Liver (tissue), 9 donors: ENCODE measurements around the gene TCOF1. TPM values are rescaled to one million over a fixed set of nuclear protein-coding genes. Genes with fewer than 3 reads are reported as not detected.

Source experiments
- DNase-seq: peaks from one replicate; pipeline ENCODE4 v3.0.0-alpha.2; 2017; ENCODE audit warnings: low spot score
- H3K27ac ChIP-seq, 2 donors: one replicate each; pipeline ENCODE4 v1.7.0; 2013; ENCODE audit warnings: inconsistent platforms in 2 of 2, low read length in 2 of 2, control low read depth in 1 of 2, low read depth in 1 of 2, mild to moderate bottlenecking in 1 of 2
- H3K27me3 ChIP-seq, 4 donors: one replicate each; pipeline versions ENCODE4 v1.6.1 to v1.7.0; 2013; ENCODE audit warnings: low read length in 3 of 4, inconsistent platforms in 1 of 4, mild to moderate bottlenecking in 1 of 4, moderate library complexity in 1 of 4; ENCODE audit not compliant: control insufficient read depth in 4 of 4, insufficient read depth in 4 of 4
- H3K36me3 ChIP-seq, 4 donors: one replicate each; pipeline versions ENCODE4 v1.6.1 to v1.7.0; 2013; ENCODE audit warnings: low read length in 3 of 4, mild to moderate bottlenecking in 3 of 4, low read depth in 1 of 4, moderate library complexity in 1 of 4; ENCODE audit not compliant: control insufficient read depth in 4 of 4, insufficient read depth in 3 of 4
- H3K4me1 ChIP-seq, 4 donors: one replicate each; pipeline versions ENCODE4 v1.6.1 to v1.7.0; 2013; ENCODE audit warnings: low read length in 3 of 4, mild to moderate bottlenecking in 3 of 4, moderate library complexity in 1 of 4; ENCODE audit not compliant: control insufficient read depth in 4 of 4, insufficient read depth in 4 of 4
- H3K4me3 ChIP-seq, 3 donors: one replicate each; pipeline versions ENCODE4 v1.6.1 to v1.7.0; 2013; ENCODE audit warnings: low read length in 3 of 3, control low read depth in 1 of 3, low read depth in 1 of 3, mild to moderate bottlenecking in 1 of 3
- H3K9ac ChIP-seq, 2 donors: one replicate each; pipeline ENCODE4 v1.7.0; 2013; ENCODE audit warnings: low read length in 2 of 2, mild to moderate bottlenecking in 2 of 2, moderate library complexity in 2 of 2, control low read depth in 1 of 2, low read depth in 1 of 2
- H3K9me3 ChIP-seq, 4 donors: one replicate each; pipeline versions ENCODE4 v1.6.1 to v1.7.0; 2013; ENCODE audit warnings: low read length in 3 of 4; ENCODE audit not compliant: control insufficient read depth in 4 of 4
- EGR1 ChIP-seq, 2 donors: IDR thresholded peaks; 2 replicates each; pipeline ENCODE4 v1.6.1; 2016 to 2018; ENCODE audit warnings: antibody characterized with exemption in 2 of 2, low read depth in 2 of 2
- FOXA1 ChIP-seq: IDR thresholded peaks from 2 replicates; pipeline ENCODE4 v1.6.1; 2016; ENCODE audit warnings: antibody characterized with exemption
- FOXA2 ChIP-seq: IDR thresholded peaks from 2 replicates; pipeline ENCODE4 v1.6.1; 2016; ENCODE audit warnings: antibody characterized with exemption
- GABPA ChIP-seq, 2 donors: IDR thresholded peaks in 1 of 2; conservative IDR thresholded peaks in 1 of 2; 2 replicates each; pipeline ENCODE4 v1.6.1; 2016; ENCODE audit warnings: antibody characterized with exemption in 2 of 2, mild to moderate bottlenecking in 1 of 2, moderate library complexity in 1 of 2
- HNF4A ChIP-seq, 2 donors: conservative IDR thresholded peaks; 2 replicates each; pipeline ENCODE4 v1.6.1; 2016; ENCODE audit warnings: antibody characterized with exemption in 2 of 2, mild to moderate bottlenecking in 2 of 2
- HNF4G ChIP-seq: IDR thresholded peaks from 2 replicates; pipeline ENCODE4 v1.6.1; 2016; ENCODE audit warnings: antibody characterized with exemption
- JUND ChIP-seq, 2 donors: IDR thresholded peaks; 2 replicates each; pipeline ENCODE4 v1.6.1; 2016; ENCODE audit warnings: antibody characterized with exemption in 2 of 2
- NR2F2 ChIP-seq: IDR thresholded peaks from 2 replicates; pipeline ENCODE4 v1.6.1; 2016; ENCODE audit warnings: antibody characterized with exemption
- RAD21 ChIP-seq, 2 donors: IDR thresholded peaks; 2 replicates each; pipeline ENCODE4 v1.6.1; 2016; ENCODE audit warnings: antibody characterized with exemption in 2 of 2, mild to moderate bottlenecking in 2 of 2
- RXRA ChIP-seq, 2 donors: IDR thresholded peaks; 2 replicates each; pipeline ENCODE4 v1.6.1; 2017 to 2018; ENCODE audit warnings: antibody characterized with exemption in 2 of 2, mild to moderate bottlenecking in 1 of 2
- SP1 ChIP-seq: IDR thresholded peaks from 2 replicates; pipeline ENCODE4 v1.6.1; 2018; ENCODE audit warnings: antibody characterized with exemption, mild to moderate bottlenecking
- TAF1 ChIP-seq: conservative IDR thresholded peaks from 2 replicates; pipeline ENCODE4 v1.6.1; 2016; ENCODE audit warnings: antibody characterized with exemption, mild to moderate bottlenecking
- YY1 ChIP-seq: IDR thresholded peaks from 2 replicates; pipeline ENCODE4 v1.6.1; 2016; ENCODE audit warnings: antibody characterized with exemption, mild to moderate bottlenecking
- WGBS: extraction: QIAGEN DNeasy Blood & Tissue Kit; methylation state at CpG from one replicate; pipeline ENCODE4 v1.1.7; 2013; 5-methylcytosine and 5-hydroxymethylcytosine counted together
- polyA plus RNA-seq, 2 donors: library from polyadenylated mRNA; stranded (reverse) in 1 of 2; unstranded in 1 of 2; fragments of 200-250 nt in 1 of 2; fragments of >200 nt in 1 of 2; fragmentation: Nextera tagmentation in 1 of 2; extraction: Ambion mirVana in 1 of 2; gene quantifications; one replicate each; pipeline versions ENCODE4 v1.2.1 to v1.2.3, GENCODE V29; 2013 to 2015
- total RNA-seq, 2 donors: library from RNA; depleted of rRNA; stranded (reverse); fragments of >200 nt; gene quantifications; one replicate each; pipeline ENCODE4 v1.2.3, GENCODE V29; 2014
- TF ChIP-seq, protein P1 (sequence below): IDR thresholded peaks from 2 replicates; pipeline ENCODE4 v1.6.1; 2016; ENCODE audit warnings: antibody characterized with exemption, mild to moderate bottlenecking
- TF ChIP-seq, protein P2 (sequence below): IDR thresholded peaks from 2 replicates; pipeline ENCODE4 v1.6.1; 2016; ENCODE audit warnings: antibody characterized with exemption
- TF ChIP-seq, protein P3 (sequence below): fragments of 150-350 bp; IDR thresholded peaks from 2 replicates; pipeline ENCODE4 v1.5.1; 2017; ENCODE audit warnings: improper control_type of control experiment, low read depth, low read length; ENCODE audit not compliant: missing input control
- TF ChIP-seq, protein P4 (sequence below): IDR thresholded peaks from 2 replicates; pipeline ENCODE4 v1.6.1; 2016; ENCODE audit warnings: antibody characterized with exemption
- TF ChIP-seq, protein P5 (sequence below): IDR thresholded peaks from 2 replicates; pipeline ENCODE4 v1.6.1; 2016; ENCODE audit warnings: antibody characterized with exemption
- donor health status: healthy.
- donor health status: healthy.
- donor health status: healthy.
- donor health status: healthy.
- donor health status: healthy.

The TCOF1 gene
- total and polyA plus RNA-seq, 4 donors, result 3.2 to 8.5 (median 6.4) TPM

DNA sequence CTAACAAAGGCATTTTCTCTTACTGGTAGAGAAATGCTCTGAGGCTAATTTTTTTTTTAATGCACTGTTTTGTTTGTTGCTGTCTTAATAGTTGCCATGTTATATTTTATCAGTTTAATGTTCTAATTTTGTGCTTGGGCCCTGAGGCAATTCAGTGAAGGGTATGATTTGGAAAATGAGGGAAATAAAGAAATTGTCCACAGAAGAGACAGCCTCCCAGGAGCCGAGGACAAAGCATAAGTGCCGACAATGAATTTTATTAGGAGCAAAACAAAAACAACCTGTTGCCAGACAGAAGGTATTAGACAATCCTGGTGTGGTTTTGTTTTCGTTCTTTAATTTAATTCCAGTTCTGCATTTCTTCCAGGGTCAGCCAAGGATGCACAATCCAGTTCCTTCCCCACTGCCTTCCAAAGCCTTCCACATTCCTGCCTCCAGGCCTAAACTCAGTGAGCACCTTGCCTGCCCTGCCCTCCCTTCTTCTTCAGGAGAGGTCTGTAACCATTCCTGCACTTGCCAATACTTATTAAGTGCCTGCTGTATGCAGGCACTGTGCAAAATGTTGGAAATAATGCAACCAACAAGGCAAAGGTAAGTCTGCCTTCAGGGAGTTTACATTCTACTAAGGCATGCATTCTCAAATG is 4.3 kb upstream of the TCOF1 start:
- Histone ChIP-seq H3K9ac (no peak overlapping the region), H3K9me3 (no peaks in the 10 kb centered on the region)
- no peak for TF ChIP-seq JUND (IDR thresholded peaks at IDR 0.05)
- TF ChIP-seq, protein P1, sequence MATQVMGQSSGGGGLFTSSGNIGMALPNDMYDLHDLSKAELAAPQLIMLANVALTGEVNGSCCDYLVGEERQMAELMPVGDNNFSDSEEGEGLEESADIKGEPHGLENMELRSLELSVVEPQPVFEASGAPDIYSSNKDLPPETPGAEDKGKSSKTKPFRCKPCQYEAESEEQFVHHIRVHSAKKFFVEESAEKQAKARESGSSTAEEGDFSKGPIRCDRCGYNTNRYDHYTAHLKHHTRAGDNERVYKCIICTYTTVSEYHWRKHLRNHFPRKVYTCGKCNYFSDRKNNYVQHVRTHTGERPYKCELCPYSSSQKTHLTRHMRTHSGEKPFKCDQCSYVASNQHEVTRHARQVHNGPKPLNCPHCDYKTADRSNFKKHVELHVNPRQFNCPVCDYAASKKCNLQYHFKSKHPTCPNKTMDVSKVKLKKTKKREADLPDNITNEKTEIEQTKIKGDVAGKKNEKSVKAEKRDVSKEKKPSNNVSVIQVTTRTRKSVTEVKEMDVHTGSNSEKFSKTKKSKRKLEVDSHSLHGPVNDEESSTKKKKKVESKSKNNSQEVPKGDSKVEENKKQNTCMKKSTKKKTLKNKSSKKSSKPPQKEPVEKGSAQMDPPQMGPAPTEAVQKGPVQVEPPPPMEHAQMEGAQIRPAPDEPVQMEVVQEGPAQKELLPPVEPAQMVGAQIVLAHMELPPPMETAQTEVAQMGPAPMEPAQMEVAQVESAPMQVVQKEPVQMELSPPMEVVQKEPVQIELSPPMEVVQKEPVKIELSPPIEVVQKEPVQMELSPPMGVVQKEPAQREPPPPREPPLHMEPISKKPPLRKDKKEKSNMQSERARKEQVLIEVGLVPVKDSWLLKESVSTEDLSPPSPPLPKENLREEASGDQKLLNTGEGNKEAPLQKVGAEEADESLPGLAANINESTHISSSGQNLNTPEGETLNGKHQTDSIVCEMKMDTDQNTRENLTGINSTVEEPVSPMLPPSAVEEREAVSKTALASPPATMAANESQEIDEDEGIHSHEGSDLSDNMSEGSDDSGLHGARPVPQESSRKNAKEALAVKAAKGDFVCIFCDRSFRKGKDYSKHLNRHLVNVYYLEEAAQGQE, result no peak
- no peak for TF ChIP-seq RXRA (IDR thresholded peaks at IDR 0.05)
- no peak for TF ChIP-seq TAF1
- no peak for TF ChIP-seq RAD21 (IDR thresholded peaks at IDR 0.05)
- TF ChIP-seq, protein P2, sequence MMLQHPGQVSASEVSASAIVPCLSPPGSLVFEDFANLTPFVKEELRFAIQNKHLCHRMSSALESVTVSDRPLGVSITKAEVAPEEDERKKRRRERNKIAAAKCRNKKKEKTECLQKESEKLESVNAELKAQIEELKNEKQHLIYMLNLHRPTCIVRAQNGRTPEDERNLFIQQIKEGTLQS, result no peak
- TF ChIP-seq, protein P3, sequence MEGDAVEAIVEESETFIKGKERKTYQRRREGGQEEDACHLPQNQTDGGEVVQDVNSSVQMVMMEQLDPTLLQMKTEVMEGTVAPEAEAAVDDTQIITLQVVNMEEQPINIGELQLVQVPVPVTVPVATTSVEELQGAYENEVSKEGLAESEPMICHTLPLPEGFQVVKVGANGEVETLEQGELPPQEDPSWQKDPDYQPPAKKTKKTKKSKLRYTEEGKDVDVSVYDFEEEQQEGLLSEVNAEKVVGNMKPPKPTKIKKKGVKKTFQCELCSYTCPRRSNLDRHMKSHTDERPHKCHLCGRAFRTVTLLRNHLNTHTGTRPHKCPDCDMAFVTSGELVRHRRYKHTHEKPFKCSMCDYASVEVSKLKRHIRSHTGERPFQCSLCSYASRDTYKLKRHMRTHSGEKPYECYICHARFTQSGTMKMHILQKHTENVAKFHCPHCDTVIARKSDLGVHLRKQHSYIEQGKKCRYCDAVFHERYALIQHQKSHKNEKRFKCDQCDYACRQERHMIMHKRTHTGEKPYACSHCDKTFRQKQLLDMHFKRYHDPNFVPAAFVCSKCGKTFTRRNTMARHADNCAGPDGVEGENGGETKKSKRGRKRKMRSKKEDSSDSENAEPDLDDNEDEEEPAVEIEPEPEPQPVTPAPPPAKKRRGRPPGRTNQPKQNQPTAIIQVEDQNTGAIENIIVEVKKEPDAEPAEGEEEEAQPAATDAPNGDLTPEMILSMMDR, result no peak
- TF ChIP-seq NR2F2, result no peak
- TF ChIP-seq EGR1 (IDR thresholded peaks at IDR 0.05; ENCODE audit: low read depth in 2 of 2), result no peak
- TF ChIP-seq FOXA2, result no peak
- TF ChIP-seq, protein P4, sequence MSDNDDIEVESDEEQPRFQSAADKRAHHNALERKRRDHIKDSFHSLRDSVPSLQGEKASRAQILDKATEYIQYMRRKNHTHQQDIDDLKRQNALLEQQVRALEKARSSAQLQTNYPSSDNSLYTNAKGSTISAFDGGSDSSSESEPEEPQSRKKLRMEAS, result no peak
- no peak for TF ChIP-seq YY1
- TF ChIP-seq, protein P5, sequence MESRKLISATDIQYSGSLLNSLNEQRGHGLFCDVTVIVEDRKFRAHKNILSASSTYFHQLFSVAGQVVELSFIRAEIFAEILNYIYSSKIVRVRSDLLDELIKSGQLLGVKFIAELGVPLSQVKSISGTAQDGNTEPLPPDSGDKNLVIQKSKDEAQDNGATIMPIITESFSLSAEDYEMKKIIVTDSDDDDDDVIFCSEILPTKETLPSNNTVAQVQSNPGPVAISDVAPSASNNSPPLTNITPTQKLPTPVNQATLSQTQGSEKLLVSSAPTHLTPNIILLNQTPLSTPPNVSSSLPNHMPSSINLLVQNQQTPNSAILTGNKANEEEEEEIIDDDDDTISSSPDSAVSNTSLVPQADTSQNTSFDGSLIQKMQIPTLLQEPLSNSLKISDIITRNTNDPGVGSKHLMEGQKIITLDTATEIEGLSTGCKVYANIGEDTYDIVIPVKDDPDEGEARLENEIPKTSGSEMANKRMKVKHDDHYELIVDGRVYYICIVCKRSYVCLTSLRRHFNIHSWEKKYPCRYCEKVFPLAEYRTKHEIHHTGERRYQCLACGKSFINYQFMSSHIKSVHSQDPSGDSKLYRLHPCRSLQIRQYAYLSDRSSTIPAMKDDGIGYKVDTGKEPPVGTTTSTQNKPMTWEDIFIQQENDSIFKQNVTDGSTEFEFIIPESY, result no peak
- TF ChIP-seq FOXA1, result no peak
- TF ChIP-seq SP1, result no peak
- TF ChIP-seq HNF4A (conservative IDR thresholded peaks at IDR 0.05), result no peak
- TF ChIP-seq GABPA (IDR thresholded peaks at IDR 0.05 in 1 of 2, conservative IDR thresholded peaks at IDR 0.05 in 1 of 2), result no peak
- TF ChIP-seq HNF4G, result no peak

More for the DNA sequence above, 4.3 kb upstream of the TCOF1 start:
- Histone ChIP-seq H3K4me1 (peaks cover 8 to 39% (median 29%) of the 10 kb centered on the region in 4 donors), H3K27ac (no peak overlapping the region), H3K36me3 (no peaks in the 10 kb centered on the region), H3K4me3 (no peak overlapping the region), H3K27me3 (no peaks in the 10 kb centered on the region)
- no peak for DNase-seq
- 89% methylated on average over 3 of the region's 3 CpGs for WGBS
